ENCODE data around the gene SLC44A5. TPM values are rescaled to one million over a fixed set of nuclear protein-coding genes. Genes with fewer than 3 reads are reported as not detected.
"Not testable (repeated sequence)": the region's sequence is repeated elsewhere in the genome, so short reads cannot be mapped to it uniquely, and the experiment has no call there.

Gene SLC44A5
- polyA plus RNA-seq, 3 donors, result 9.9 to 21.7 (median 13.4) TPM

DNA sequence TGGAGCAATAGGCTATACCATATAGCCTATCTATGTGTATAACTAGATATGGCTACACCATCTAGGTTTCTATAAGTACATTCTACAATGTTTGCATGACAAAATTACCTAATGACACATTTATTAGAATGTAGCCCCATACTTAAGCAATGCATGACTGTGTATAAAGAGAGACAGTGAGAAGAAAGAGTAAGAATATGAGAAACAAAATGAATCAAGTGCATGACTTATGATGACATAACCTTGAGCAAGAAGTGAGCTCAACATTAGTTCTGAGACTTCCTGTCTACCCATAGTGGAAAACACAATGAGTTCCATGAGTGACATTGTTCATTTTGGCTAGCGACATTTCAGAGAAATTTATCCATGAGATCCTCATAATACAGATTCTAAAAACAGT lies 10.1 kb downstream of the SLC44A5 start:
- DNase-seq (ENCODE audit: extremely low read depth in 1 of 11, low read depth in 9 of 11, low spot score in 4 of 11), result no peak

DNA sequence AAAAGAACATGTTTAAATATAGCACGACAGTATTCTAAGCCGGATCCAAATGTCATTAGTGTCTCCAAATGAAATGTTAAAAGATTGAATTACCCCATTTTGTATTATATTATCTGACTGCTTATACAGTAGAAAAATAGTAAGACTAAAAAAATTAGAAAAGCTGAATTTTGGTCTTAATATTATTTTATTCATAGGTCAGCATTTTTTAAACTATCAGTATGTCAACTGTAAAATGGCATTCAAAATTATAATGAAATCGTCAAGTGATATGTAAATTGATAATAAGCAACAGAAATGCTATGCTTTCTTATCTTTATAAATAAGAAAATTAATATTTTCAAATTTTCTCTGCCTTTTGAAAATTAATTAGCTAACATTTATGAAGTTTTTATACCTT lies 16.6 kb downstream of the SLC44A5 start:
- DNase-seq (ENCODE audit: extremely low read depth in 1 of 11, low read depth in 9 of 11, low spot score in 4 of 11), result no peak

DNA sequence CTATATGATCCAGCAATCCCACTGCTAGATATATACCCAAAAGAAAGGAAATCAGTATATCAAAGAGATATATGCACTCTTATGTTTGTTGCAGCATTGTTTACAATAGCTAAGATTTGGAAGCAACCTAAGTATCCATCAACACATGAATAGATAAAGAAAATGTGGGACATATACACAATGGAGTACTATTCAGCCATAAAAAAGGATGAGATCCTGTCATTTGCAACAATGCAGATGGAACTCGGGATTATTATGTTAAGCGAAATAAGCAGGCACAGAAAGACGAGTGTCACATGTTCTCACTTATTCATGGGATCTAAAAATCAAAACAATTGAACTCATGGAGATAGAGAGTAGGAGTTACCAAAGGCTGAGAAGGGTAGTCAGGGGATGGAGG lies 17.5 kb downstream of the SLC44A5 start:
- DNase-seq (ENCODE audit: extremely low read depth in 1 of 11, low read depth in 9 of 11, low spot score in 4 of 11), result not testable (repeated sequence)

DNA sequence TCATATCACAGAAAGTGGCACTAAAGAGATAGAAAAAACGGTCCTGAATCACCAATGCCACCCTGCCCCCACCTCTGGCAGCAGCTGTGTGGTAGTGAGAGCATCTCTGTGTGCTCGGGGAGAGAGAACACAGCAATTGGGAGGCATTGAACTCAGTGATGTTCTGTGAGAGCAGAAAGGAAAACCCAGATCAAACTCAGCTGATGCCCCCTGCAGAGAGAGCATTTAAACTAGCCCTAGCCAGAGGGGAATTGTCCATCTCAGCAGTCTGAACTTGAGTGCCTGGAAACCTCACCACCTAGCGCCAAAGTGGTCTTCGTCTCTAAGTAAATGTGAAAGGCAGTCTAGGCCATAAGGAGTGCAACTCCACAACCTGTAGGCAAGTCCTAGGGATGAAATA lies 21.3 kb downstream of the SLC44A5 start:
- DNase-seq (ENCODE audit: extremely low read depth in 1 of 11, low read depth in 9 of 11, low spot score in 4 of 11), result no peak

DNA sequence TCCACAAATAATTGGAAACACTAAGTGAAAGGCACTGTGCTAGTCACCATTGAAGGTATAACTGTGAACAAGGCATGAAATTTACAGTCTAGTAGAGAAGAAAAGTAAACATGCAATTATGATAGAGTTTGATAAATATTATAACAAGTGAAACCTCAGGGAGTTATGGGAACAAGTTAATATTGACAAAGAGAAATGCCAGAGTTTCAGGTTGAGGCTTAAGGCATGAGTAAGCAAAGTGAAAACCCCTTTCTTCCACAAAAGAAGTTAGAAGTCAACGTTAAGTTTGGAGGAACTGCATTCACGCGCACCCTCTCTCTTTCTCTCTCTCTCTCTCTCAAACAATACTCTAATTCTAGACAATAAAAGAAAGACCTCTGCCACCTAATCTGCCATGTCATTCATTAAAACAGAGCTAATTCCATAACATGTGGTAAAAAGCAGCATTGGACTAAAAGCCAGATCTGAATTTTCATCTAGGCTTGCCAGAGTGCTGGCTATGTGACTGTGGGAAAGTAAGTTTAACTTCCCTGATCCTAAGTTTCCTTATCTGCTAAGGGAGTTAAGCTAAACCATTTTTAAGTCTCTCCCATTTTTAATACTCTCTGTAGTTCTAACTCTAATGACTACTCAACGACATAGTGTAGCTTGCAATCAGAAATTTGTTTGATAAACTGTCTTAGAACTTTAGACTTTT lies 22.0 kb downstream of the SLC44A5 start:
- DNase-seq (ENCODE audit: extremely low read depth in 1 of 11, low read depth in 9 of 11, low spot score in 4 of 11), result no peak

DNA sequence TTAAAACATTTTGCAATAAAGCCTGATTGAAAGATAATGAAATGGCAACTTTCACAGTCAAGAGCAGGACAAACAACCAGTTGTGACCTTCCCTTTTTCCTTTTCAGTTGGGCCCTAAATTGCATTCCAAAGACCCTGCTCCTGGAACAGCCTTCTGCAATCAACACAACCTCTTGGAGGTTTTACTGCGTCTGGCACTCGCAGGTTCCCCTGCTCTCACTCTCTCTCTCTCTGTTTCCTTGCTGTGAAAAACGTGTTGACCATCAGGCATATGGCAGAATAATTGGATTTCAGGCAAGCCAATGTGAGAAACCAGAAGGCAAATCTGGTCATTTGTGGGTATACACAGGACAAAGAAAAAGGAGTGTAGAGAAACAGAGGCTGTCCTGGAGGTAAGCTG lies 23.2 kb downstream of the SLC44A5 start:
- DNase-seq (ENCODE audit: extremely low read depth in 1 of 11, low read depth in 9 of 11, low spot score in 4 of 11), result no peak

DNA sequence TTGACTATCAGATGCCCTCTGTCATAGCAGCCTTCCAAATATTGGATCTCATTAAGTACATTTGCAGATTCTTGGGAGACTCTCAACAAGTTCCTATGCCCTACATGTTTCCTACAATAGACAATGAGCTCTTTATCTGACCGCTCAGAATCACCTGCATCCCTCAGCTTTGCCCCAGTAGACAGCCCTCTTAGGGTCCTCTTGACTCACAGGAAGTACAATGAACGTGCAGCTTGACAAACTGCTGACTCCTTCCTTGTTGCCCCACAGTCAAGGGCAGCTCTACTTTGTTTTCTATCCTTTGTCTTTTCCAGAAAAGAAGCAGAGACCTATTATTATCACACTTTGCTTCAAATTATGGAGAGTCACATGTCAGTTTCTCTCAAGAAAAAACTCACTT lies 27.6 kb downstream of the SLC44A5 start:
- DNase-seq (ENCODE audit: extremely low read depth in 1 of 11, low read depth in 9 of 11, low spot score in 4 of 11), result no peak

DNA sequence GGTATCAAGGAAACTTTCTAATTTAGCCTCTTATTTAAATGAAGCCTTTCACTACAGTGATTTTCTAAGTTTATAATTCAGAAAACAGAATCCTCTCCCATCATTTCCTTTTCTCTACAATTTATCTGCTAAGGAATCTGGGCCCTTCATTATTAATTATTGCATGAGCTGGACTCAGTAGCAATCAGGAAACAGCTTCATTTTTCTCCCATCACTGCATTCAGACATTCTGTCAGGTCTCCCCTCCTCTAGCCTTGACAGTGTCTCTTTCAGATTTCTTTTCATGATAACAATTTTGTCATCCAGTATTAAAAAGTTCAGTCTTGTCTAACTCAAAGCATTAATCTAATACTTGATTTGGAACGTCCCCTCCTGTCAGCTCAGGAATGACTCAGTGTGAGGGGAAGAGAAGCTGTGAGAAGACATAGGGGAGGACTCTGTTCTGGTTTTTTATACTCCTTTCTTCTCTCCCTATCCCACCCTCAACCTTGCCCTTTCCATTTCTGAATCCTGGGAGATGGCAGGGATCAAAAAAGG lies 28.1 kb downstream of the SLC44A5 start:
- no peak for DNase-seq (ENCODE audit: extremely low read depth in 1 of 11, low read depth in 9 of 11, low spot score in 4 of 11)

DNA sequence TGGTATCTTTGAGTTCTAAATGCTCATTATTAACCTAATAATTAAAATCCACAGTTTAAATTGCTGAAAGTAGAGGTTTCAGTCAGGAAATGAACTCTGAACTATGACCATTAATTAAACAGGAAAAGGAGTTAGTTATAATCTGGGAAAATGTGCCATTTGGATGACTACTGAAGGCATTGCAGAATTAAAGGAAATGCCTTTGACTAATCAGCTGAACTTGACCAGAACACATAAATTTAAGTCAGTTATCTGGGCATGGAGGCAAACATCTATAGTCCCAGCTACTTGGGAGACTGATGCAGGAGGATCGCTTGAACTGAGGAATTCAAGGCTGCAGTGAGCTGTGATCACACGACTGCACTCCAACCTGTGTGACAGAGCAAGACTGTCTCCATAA lies 31.9 kb downstream of the SLC44A5 start:
- DNase-seq (ENCODE audit: extremely low read depth in 1 of 11, low read depth in 9 of 11, low spot score in 4 of 11), result no peak

DNA sequence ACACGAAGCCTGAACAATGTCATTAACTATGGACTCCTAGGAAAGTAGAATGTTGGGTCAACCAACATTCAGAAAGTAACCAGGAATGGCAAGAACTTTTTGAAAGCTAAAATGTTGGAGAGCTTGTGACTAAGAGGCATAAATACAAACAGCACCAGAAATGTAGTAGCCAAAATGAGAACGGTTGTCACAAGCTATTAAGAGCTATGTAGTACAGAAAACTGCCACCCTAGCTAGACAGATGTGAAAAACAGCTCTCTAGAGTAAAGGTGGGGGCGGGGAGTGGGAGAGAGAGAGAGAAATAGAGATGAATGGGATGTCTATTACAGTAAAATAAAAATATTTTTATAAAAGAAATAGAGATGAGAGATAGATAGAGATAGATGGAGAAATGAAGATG lies 35.1 kb downstream of the SLC44A5 start:
- DNase-seq (ENCODE audit: extremely low read depth in 1 of 11, low read depth in 9 of 11, low spot score in 4 of 11), result no peak

DNA sequence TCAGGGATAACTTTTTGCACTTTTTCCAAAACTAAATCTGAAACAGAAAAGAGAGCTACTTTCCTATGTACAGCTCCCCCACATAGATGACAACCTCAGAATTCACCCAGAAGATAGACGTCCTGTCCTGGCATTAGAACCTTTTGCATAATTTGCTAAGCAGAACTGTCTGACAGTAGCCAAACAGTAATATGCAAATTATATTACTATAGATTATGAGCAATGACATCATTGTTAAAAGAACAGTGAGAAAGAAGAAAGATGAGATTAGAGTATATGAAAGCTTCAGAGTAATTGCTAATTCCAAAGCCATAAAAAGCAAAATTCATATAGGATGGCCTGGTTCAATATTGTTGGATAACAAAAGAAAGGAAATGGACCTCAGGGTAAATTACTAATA lies 43.7 kb downstream of the SLC44A5 start:
- DNase-seq (ENCODE audit: extremely low read depth in 1 of 11, low read depth in 9 of 11, low spot score in 4 of 11), result no peak

DNA sequence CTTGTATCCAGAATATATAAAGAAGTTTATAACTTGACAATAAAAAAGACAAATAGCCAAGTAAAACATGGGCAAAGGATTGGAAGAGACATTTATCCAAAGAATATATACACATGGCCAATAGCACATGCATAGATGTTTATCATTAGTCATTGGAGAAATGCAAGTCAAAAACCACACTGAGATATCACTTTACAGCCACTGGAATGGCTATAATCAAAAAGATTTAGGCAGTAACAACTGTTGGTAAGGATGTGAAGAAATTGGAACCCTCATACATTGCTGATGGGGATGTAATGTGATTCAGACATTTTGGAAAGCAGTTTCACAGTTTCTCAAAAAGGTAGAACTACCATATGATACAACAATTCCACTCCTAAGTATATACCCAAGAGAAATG lies 51.1 kb downstream of the SLC44A5 start:
- DNase-seq (ENCODE audit: extremely low read depth in 1 of 11, low read depth in 9 of 11, low spot score in 4 of 11), result no peak

DNA sequence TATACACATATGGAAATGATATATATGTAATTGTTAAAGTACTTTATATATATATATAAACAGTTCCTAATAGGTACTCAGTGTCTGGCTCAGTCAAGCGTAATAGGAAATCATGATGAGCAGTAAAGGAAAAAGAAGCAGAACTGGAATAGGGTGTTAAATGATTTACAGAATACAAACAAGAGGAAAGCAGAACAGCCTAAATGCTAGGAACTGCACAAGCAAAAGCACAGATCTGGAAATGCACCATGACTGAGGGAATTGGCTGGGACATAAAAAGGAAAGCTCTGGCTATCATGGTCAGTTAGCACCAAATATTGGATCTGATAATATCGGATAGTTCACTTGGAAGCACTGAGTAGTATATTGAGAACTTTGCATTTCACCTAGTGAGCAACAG lies 51.8 kb downstream of the SLC44A5 start:
- DNase-seq (ENCODE audit: extremely low read depth in 1 of 11, low read depth in 9 of 11, low spot score in 4 of 11), result peak in 4 of 11 donors; percentile 6 to 41 (median 26)

DNA sequence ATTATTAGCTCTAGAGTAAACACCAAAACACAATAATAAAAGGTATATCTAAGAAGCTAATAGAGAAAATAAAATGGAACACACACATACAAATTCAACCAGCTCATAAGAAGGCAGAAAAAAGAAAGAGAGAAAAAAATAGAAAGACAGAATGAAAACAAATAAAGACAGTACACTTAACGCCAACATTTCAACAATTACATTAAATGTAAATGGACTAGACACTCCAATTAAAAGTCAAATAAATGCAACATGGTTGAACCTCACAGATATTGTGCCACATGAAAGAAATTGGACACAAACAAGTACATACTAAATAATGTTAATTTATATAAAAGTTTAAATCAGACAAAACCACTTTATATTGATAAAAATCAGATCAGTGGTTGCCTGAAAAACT lies 56.0 kb downstream of the SLC44A5 start:
- no peak for DNase-seq (ENCODE audit: extremely low read depth in 1 of 11, low read depth in 9 of 11, low spot score in 4 of 11)

DNA sequence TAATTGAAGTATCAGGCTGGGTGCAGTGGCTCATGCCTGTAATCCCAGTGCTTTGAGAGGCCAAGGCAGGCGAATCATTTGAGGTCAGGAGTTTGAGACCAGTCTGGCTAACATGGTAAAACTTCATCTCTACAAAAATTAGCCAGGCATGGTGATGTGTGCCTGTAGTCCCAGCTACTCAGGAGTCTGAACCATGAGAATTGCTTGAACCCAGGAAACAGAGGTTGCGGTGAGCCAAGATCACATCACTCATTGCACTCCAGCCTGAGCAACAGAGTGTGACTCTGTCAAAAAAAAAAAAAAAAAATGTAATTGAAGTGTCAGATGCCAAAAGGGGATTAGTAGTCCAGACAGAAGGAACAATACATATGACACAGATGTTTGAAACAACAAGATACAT lies 56.7 kb downstream of the SLC44A5 start:
- no peak for DNase-seq (ENCODE audit: extremely low read depth in 1 of 11, low read depth in 9 of 11, low spot score in 4 of 11)

DNA sequence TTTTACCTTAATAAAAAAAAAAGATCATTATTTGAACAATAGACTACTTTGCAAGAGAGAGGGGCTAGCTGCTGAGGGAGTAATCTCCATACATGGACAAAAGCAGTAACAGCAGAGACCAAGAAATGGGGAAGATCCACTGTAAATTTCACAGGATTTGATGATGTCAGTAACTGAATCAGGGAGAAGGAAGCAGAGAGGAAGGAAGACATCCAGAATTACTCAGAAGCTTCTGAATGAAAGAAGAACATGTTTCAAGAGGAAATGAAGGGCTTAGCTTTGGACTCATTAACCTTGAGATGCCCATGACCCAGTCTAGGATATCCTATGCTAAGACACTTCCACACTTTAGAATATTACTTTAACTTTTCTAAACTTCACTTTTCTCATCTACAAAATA lies 60.4 kb downstream of the SLC44A5 start:
- DNase-seq (ENCODE audit: extremely low read depth in 1 of 11, low read depth in 9 of 11, low spot score in 4 of 11), result no peak

DNA sequence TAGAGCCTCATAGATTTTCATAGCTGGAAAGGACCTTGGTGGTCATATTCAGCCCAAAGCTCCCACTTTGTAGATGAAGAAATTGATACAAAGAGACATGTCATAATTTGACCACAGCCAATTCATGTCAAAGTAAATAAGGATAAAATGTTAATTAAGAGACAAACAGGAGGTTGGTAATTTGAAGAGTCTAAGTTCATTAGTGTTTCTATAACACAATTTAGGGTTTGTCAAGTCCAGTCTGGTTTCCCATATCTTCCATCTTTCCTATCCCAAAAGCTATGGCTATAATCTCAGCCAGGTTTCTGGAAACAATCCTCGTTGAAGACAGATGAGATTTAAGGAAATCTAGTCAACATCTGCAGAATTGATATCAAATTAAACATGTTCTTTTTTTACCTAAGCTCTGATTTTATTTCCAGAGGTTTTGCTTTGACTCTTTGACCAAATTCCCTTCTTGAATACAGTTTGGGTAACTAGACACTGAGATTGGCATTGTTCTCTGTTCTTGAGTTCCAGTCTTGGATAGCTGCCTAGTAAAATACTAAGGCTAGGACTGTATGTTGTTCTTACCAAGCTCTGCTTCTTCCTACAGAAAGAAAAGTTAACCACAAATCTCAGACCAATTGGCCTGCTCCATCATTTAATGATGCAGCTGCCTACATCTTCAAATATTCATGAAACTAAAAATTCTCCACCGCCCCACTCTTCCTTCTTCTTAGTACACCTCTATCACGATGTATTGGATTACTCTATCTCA lies 62.0 kb downstream of the SLC44A5 start:
- DNase-seq (ENCODE audit: extremely low read depth in 1 of 11, low read depth in 9 of 11, low spot score in 4 of 11), result no peak

DNA sequence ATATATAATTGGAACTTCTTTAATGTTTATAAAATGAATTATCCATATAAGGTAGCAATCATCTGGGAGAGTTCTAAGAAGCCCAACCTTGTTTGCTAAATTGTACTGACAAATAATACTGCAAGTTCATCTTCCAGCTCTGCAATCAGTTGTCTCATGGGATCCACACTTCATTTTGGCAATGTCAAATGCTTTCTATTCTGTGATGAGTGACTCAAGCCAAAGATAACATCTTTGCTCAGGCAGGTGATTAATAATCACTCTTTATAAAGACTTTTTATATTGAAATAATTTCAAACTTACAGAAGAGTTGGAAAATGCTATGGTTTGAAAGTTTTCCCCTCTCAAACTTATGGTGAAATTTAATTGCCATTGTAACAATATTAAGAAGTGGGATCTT lies 67.2 kb downstream of the SLC44A5 start:
- no peak for DNase-seq (ENCODE audit: extremely low read depth in 1 of 11, low read depth in 9 of 11, low spot score in 4 of 11)

DNA sequence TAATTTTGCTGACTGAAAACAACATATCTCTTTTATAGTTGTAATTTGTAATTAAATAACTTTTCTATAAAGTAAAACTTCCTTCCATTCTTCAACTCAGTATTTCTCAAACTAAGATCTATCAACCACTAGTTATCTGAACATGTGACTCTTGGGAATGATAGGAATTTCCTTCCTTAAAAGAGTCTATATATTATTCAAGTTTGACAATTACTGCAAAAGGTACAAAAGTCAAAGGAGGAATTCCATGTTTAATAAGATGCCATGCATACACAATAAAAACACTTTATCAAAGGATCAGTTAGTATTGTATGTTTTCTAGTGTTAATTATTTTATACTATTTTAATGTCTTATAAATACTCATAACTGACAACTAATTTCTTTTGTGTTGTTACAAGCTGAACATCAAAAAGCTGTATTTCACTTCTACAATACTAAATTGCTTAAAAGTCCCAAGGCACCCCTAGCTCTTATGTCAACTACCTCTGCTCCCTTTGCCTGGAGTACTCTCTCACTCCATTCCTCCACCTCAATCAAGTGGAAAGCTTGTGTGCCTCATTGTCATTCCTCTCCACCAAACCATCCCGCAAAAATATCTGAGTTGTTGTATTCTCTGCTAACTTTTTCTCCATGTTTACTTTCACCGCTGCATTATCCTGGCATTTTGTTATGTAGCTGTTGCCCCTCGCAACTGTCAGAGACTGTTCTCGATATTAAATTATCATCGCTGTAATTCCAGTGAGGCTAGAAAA lies 67.9 kb downstream of the SLC44A5 start:
- DNase-seq (ENCODE audit: extremely low read depth in 1 of 11, low read depth in 9 of 11, low spot score in 4 of 11), result no peak

Data from renal cortex interstitium (tissue), 11 donors.